NCI-H2227 (cell line): ENCODE data around the gene OR6A2.

Source experiments
- DNase-seq: peaks from one replicate; lab custom pipeline; 2025; ENCODE audit not compliant: unreplicated experiment; lab: John Stamatoyannopoulos, UW

The OR6A2 gene

GRCh38 chr11:6757373-6757967, 42.0 kb downstream of the OR6A2 start:
- peak; percentile 41 for DNase-seq

GRCh38 chr11:6755953-6756347, 43.5 kb downstream of the OR6A2 start:
- no peak for DNase-seq

GRCh38 chr11:6755303-6755952, 44.1 kb downstream of the OR6A2 start:
- DNase-seq = peak; percentile 65

DNA sequence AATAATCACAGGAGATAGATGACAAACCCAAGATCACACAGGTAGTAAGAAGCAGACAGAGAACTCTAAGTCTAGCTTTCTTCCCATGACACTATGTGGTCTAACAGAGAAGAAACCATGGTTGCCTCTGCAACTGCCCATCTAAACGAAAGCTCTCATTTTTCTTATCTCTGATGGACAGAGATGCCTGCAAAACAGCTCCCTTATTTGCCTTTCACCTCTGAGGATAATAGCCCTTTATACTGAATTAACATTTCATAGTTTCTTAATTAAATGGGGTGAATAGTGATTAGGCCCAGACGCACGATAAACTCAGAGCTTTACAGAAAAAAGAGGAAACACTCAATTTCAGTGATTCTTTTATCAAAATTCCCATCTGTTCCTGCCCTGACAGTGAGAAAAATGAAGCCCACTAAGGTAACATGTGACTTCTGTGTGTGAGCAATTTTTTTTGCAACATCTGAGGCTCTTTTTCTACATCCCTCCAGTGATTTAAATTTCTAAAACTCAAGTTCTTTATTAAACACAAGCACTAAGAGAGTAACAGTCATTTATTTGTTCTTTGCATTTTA, 52.3 kb downstream of the OR6A2 start:
- no peak for DNase-seq

DNA sequence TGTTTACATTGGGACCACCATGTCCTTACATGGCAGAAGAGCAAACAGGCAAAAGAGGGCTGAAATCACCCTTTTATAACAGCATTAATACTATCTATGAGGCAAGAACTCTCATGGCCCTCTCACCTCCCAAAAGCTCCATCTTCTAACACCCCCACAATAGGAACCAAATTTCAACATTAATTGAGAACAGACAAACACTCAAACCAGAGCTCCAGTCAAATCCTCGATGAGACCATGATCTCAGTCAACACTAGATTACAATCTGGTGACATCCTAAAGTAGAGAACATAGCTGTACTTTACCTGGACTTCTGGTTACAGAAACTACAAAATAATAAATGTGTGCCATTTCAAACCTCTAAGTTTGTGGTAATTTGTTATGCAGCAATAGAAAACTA, 52.9 kb downstream of the OR6A2 start:
- no peak for DNase-seq

DNA sequence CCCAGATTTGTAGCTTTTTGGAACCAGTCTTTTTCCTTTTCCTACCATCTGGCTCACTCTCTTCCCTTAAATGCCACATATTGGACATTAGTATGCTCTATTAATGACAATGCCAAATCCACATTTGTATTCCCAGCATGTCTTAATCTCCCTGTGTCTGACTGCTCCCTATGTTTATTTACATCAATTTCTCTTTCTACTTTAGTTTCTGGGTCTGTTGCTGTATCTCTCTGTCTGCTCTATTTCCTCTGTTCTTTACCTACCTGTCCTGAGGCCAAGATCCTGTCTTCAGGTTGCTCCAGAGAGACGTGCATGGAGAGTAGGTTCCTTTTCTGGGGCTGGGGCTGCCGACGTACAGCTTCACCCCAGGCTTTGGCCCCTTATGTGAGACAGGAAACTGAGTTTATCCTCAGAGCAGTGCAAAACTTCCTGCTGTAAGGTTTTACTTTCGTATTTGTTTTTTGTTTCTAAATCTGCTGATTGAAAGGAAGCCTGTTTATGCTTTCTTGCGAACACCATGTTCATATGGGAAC, 53.3 kb downstream of the OR6A2 start:
- no peak for DNase-seq

DNA sequence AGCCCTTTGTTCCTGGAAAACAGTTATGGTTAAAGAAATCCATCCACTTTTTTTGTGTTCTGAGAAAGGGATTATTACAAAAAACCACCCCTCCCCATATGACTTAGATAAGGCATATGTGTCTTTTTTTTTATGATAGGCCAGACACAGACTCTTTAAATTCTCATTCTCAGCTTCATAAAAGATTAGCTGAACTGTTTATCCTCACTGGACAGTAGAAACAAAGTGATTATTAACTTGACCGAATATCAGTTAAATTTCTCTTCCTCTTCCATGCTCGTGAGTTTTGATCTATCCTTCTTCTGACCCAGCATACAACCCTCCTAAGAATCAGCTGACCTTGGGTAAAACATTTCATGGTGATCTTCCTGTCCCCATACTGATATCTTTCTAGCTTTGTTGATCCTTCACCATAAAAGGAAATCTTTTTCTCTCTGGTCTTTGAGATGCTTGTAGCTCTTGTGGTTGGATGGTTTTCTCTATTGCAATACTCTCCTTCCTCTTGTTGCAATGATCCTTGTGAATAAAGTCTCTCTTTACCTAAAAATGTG, 53.9 kb downstream of the OR6A2 start:
- DNase-seq = no peak

DNA sequence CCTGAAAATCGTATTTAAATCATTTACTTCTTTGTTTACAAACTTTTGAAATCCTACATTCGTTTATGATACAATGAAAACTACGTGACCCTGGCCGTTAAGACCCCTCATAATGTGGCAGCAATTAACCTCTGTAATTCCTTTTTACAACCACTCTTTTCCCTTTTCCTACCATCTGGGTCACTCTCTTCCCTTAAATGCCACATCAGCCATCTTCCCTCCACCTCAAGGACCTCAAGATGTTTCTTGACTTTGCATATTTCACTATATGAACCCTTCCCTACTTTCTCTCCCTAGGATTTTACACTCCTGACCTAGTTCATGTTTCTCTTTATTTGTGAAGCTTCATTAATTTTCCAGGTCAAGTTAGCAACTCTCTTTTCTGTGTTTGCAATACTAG, 54.5 kb downstream of the OR6A2 start:
- DNase-seq = no peak

- DNase-seq = no peak
These were observed 57.2 kb downstream of the OR6A2 start for GRCh38 chr11:6742260-6742659.
